Transverse colon (tissue), 4 donors: ENCODE measurements around the gene PPP1R14D.

Experiments
- POLR2A ChIP-seq: fragments of 450-650 bp; IDR thresholded peaks from one replicate; pipeline ENCODE4 v1.6.1; 2016; ENCODE audit warnings: antibody characterized with exemption, mild to moderate bottlenecking, moderate library complexity
- POLR2AphosphoS5 ChIP-seq, 3 donors: sonication (generic); formaldehyde crosslinking; IDR thresholded peaks; one replicate each; pipeline ENCODE4 v1.6.1; 2016; ENCODE audit warnings: antibody characterized with exemption in 3 of 3
- TF ChIP-seq, protein P1 (sequence below), 5 experiments: fragments of 200-600 bp in 3 of 5; fragments of 450-650 bp in 2 of 5; sonication (generic) in 3 of 5; IDR thresholded peaks; 1 replicate in 2 of 5; 2 replicates in 3 of 5; pipeline ENCODE4 v1.5.1; 2016 to 2017; ENCODE audit warnings: antibody characterized with exemption in 5 of 5, inconsistent platforms in 3 of 5, mild to moderate bottlenecking in 2 of 5, moderate library complexity in 1 of 5

- TF ChIP-seq, protein P1, sequence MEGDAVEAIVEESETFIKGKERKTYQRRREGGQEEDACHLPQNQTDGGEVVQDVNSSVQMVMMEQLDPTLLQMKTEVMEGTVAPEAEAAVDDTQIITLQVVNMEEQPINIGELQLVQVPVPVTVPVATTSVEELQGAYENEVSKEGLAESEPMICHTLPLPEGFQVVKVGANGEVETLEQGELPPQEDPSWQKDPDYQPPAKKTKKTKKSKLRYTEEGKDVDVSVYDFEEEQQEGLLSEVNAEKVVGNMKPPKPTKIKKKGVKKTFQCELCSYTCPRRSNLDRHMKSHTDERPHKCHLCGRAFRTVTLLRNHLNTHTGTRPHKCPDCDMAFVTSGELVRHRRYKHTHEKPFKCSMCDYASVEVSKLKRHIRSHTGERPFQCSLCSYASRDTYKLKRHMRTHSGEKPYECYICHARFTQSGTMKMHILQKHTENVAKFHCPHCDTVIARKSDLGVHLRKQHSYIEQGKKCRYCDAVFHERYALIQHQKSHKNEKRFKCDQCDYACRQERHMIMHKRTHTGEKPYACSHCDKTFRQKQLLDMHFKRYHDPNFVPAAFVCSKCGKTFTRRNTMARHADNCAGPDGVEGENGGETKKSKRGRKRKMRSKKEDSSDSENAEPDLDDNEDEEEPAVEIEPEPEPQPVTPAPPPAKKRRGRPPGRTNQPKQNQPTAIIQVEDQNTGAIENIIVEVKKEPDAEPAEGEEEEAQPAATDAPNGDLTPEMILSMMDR (IDR thresholded peaks at IDR 0.05) = no peak
- no peak for TF ChIP-seq POLR2AphosphoS5 (IDR thresholded peaks at IDR 0.05)
- TF ChIP-seq POLR2A = no peak
These were observed 15.6 kb downstream of the PPP1R14D start for GRCh38 chr15:40812721-40813425.
